NCI-H748 (cell line): ENCODE results near the gene PRXL2B.
A peak's percentile ranks its signal among the peaks of the same experiment; 100 is the strongest.

Experiments
- DNase-seq: peaks from one replicate; lab custom pipeline; 2025; ENCODE audit not compliant: unreplicated experiment; lab: John Stamatoyannopoulos, UW

PRXL2B gene

DNA sequence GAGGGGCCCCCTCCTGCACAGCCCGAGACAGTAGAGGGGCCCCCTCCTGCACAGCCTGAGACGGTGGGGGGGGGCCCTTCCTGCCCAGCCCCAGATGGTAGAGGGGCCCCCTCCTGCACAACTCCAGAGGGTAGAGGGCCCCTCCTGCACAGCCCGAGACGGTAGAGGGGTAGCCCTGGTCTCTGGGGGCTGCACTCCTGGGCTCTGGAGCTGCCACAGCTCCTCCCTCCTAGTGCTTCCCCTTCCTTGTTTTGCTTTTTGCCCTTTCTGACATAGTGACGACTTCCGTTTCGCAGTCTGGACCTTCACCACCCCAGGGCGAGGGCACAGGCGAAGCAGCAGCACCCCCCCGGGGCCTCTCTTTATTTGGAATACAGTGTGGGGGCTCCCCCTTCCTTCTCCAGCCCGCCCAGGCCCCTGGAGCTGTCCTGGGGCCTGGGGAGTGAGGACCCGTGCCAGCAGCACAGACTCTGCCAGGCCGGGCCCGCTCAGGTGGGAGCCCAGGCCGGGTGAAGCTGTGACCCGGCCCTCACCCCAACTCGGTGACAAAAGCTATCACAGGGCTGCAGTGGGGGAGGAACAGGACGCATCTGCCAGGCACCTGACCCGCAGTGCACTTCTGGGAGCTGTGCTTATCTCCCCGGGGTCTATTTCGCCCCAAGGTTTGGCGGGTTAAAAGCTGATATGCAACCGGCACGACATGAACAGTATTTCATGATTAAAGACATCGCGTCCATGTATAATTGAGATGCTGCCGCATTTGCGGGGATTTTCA, 1.1 kb upstream of the PRXL2B start:
- no peak for DNase-seq

DNA sequence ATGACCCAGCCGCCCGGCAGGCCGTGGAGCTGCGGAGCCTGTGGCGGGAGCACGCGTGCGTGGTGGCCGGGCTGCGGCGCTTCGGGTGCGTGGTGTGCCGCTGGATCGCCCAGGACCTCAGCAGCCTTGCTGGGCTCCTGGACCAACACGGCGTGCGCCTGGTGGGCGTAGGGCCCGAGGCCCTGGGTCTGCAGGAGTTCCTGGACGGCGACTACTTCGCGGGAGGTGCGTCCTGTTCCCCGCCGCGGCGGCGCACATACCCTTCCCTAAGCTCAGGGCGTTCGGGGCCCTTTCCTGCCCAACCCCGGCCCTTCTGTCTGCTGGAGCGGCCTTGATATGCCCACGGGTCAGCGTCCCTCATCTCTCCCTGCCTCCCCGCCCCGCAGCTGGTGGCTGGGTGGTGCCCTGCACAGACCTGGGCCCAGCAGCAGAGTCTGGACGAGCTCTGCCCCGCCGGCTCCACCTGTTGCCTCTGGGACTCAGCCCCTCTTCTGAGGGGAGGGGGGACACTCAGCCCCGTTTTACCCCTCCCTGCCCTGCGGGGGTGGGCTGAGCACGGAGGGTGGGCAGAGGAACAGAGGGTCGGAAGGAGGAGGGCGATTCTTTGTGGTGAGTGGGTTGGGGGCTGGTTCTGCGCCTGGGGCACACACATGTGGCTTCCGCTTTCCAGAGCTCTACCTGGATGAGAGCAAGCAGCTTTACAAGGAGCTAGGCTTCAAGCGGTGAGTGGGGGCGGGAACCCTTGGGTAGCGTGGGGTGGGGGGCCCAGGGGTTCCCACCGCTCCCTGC, 688 bp downstream of the PRXL2B start:
- peak; percentile 69 for DNase-seq

DNA sequence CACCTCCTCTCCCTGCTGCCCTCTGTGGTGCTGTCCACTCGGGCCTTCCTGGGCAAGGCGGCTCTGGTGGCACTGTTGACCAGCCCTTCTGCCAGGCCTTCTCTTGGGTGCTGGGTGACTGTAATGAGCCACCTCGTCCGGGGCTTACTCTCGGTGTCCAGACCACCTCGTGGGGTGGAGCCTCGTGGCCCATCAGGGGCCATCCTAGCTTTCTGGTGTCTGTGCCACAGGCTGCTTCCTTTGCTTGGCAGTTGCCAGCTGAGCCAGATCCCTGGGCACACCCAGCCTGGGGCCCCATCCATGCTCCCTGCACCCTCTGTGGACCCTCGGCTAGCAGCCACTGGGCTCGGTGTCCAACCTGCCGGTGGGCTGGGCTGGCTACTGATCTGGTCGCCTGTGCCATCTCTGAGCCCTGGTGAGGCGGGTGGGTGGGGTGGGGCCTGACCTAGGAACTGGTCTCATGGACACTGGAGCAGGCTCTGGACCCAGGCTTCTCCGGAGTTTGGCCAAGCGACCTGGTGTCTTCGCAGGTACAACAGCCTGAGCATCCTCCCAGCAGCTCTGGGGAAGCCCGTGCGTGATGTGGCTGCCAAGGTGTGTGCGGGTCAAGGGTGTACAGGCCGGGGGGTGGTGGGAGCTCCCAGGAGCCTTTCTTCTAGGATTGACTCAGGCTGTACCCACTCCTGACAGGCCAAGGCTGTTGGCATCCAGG, 1.4 kb downstream of the PRXL2B start:
- DNase-seq, result no peak

DNA sequence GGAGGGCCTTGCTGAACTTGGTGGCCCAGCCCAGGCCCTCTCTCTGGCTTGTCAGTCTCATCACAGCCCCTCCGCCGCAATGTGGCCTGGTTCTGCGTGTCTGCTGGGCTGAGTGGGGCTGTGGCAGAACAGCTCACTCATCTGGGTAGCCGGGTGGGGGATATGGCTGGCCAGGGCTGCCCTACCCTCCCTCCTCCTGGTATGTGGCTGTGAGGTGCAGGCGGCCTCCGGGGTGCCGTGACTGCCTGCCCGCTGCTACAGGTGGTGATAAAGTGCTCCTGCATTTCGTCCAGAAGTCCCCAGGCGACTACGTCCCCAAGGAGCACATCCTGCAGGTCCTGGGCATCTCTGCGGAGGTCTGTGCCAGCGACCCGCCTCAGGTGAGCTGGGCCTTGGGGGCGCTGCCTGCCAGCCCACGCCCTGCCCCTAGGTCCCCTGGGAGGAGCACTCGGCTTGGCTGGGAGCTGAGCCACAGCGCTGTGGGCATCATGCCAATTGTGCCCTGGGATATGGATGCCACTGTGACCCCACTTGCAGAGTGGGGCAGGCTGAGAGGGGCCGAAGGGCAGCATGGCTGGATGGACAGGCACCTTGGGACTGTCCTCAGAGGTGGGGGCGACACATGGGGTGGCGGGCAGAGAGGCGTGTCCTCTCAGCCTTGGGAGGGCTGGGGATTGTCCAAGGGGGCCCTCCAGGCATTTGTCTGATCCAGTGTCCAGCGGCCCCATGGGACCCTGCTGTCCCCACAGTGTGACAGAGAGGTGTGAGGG, 2.3 kb downstream of the PRXL2B start:
- DNase-seq, result no peak

DNA sequence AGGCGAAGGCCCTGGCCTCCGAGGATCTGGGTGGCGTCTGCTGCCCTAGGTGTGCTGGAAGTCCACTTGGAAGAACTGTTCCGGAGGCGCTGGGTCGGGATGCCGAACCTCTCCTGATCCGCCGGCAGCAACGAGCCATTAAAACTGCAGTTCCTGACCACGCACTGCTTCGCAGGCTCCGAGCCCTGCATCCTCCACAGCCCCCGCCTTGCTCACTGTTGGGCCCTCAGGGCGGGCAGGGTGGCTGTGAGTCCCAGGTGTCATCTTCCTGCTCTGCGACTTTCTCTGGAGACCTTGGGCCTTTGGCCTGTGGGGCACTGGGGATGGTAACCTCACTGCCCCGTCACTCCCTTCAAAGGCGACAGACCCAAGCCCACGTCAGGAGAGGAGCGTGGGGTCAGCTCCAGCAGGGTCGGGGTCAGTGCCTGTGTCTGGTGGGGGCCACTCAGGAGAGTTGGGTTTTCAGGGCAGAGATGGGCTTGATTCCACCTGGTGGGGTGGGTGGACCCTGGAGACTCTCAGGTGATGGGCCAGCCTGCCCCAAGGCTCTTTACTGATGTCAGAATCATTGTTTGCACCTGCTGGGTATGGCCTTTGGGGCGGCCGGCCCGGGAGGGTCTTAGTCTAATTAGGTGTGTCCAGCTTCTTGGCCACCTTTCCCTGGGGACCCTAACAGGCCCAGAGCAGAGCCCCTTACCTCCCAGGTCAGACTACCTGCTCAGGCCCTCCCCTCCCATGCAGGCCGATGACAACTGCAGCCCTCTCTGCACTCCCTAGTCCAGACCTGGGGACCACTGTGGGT, 3.1 kb downstream of the PRXL2B start:
- DNase-seq, result no peak

DNA sequence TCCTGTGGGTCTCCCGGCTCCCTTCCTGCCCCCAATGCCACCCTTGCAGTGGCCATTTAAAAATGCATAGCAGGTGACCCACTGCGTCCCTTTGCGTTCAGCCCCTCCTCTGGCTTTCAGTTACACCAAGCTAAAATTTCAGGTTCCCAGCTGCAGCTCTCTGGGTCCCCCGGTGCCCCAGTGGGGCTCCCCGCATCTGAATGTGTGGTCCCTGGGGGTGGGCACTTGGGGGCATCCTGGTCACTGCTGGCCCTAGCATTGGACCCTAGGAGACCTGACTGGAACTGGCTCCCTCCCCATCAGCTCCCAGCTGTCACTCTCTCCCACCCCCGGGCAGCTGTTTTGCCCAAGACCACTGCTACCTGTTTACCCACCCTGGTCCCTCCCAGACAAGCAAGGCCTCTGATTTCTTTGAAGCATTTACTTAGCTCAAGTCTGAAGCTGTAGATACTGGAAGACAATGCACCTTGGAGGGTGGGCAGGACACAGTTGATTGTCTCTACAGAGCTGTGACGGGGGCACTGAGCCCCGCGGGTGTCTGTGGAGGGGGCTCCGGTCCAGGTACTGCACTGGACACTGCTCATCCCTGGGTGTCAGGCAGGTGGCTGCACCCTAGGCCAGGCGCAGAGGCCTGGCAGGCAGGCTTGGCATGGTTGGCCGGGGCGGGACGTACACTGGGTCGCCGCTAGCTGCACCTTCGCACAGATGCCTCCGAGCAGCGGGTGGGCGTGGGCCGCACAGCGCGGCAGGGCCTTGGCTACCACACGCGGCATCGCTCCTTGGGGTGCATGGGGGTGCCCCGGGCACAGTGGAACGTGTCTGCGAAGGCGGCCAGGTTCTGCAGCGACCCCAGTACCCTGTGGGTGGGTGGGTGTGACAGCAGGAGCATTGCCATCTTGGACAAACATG, 3.9 kb downstream of the PRXL2B start:
- no peak for DNase-seq

DNA sequence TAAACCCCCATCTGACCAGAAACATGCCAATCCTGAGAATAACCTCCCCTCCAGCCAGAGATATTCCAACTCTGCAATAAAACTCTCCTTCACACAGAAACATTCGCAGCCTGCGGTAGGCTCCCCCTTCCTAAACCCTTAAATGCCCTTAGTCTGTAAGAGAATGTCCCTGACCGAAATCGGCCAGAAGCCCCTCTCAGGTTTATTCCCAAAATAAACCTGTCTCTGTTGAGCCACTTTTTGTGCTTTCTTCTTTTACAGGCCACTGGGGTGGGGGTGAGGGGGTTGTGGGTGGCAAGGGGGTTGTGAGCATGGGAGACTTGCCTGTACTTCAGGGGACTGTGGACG, 4.6 kb downstream of the PRXL2B start:
- no peak for DNase-seq

DNA sequence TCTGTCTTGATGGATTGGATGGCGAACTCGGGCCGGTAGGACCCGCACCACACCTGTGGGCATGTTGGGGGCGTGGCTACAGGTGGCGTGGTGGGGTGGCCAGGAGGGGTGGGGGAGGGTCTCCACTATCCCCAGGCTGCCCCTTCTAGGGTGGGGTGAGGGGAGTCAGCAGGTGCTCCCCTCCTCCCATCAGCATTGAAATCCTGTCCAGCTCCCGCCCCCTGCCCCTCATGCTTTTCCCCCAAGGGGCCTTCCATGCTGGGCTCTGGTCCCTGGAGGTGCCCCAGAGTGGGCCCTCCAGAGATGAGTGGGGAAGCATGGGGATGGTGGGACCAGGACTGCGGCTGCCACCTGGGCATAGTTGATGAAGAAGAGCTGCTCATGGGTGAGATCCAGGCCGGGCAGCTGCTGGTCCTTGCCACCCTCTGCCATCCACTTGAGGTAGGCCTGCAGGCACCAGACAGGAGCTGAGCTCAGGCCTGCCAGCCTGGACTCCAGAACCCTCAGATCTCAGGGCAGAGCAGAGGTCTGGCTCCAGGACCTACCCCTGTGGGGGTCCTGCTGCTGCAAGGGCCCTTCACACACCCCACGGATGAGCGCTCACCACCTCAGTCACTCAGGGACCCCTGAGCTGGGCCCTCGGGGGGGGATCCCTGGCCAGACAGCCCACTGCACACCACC, 5.1 kb downstream of the PRXL2B start:
- no peak for DNase-seq

DNA sequence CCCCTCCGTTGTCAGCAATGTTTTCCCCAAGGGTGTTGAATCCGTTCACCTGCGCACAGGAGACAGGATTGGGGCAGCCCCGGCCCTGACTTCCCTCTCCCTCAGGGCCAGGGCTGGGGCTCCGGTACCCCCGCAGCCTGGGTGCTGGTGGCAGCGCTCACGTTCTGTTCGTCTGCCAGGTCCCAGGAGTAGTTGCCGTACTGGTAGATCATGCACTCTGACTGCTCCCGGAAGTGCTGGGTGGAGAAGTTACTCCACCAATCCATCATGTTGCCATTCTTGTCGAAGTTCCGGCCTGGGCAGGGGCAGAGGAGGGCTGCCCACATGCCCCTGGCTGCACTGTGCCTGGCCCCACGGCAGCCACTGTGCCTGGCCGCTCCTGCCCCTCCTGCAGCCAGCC, 6.1 kb downstream of the PRXL2B start:
- DNase-seq, result no peak

DNA sequence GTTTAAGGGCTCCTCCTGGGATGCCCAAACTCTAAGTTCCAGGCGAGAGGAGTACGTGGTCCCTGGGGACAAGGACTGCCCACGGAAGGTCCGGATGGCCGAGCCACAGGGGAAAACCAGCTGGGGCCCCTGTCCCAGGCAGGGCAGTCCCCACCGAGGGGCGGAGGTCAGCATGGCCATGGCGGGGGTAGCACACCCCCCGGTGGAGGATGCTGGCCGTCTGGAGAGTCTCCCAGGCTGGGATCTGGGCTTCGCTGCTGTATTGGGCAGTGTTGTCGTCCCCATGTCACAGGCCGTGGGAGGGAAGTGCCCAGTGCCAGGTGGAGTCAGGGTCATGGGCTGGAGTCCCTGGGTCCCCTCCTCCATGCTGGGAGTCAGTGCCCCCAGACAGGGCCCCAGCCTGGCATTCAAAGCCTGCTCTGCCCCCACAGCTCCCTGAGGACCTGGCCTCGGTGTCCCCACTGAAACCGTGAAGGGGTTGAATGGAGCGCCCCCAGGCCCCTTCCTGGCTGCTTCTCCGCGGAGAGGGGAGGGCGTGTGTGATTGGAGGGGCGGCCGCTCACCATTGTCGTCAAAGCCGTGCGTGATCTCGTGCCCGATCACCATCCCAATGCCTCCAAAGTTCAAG, 6.8 kb downstream of the PRXL2B start:
- DNase-seq, result no peak

DNA sequence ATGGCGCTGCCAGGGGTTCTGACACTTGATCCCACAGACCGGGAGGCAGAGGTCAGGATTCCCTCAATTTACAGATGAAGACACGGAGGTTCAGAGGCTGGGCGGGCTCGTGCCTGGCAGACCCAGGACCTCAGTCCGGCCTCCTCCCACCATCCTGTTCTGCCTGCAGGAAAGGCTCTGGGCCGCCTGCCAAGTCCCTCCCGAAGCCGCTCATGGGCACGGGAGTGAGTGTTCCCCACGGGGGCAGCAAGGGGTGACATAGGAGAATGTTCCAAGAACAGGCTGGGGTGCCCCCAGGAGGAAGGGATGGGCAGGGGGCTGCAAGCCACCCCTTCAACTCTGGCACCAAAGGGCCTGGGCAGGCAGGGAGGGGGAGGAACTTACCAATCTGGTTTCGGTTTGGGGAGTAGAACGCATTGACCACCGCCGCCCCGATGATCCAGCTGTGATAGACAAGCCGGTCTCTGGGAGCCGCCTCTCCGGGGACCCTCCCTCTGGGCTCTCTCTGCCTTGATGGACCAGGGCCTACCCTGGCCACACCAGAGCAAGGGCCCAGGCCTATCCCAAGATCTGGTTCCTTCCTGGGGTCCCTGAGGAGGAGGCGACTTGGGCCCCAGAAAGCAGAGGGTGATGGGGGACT, 7.5 kb downstream of the PRXL2B start:
- peak; percentile 5 for DNase-seq

DNA sequence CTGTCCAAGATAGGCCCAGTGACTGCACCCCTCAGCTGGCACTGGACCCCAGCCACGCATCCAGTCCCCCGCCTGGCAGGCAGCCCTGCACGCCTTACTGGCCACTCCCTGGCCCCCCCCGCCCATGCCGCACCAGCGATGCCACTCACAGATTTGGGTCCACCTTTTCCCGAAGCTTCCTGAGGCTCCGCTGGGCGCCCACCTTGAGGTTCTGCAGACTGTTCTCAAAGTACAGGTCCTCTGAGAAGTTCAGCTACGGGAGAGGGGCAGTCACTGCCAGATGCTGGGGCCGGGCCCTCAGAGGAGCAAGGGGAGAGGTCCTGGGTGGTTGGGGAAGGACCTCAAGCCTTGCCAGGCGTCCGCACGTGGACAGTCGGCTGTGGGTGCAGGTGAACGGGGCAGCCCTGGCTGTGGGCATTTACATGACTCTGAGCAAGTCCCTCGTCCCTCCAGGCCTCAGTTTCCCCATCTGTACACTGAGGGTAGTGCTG, 8.1 kb downstream of the PRXL2B start:
- DNase-seq, result no peak

DNA sequence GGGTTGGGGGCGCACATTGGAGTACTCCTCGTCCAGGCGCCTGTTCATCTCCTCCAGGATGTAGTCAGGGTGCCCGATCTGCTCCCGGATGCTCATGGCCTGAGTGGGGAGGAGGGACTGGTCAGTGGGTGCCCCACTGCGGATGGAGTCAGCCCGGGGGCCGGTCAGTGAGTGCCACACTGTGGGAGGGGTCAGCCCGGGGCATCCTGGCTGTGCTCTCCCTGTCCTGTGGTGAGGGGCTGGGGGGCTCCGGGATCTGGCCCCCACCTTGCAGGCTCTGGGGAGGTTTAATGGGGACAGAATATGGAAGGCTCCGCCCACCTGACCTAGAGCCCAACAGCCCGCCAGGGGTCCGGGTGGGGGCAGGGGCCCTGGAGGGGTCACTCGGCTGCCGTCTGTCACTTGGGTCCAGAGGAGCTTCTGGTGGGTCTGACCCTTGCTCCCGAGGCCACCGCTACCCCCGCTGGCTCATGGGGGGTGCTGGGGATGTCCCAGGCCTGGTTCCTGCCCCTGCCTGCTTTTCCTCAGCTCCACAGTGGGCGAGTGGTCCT, 8.8 kb downstream of the PRXL2B start:
- DNase-seq, result no peak

DNA sequence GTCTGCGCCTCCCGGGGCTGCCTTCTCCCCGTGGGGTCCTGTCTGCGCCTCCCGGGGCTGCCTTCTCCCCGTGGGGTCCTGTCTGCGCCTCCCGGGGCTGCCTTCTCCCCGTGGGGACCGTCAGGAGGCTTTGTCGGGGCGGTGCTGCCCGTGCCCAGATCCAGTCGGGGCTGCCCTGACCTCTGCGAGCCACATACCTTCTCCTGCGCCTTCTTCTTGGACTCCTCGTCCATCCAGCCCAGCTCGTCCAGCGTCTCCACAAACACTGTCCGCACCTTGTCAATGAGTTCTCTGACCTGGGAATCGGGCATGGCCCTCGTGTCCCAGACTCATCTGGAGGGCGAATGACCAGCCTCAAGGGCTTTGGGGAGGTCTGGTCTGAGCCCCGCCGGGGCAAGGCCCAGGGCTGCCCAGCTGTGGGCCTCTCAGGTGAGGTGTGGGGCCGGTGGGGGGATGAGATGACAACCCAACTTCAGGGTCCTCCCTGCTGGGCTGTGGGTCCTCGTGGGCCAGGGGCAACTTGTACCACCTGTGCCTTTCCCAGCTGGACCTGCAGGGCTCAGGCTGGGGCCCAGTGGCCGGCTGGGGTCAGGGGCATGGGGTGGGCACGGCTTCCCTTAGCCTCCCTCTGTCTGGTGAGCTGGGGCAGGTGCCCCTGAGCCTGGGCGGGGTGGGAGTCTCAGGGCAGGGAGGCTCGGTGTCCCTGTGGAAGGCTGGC, 9.4 kb downstream of the PRXL2B start:
- DNase-seq, result no peak

DNA sequence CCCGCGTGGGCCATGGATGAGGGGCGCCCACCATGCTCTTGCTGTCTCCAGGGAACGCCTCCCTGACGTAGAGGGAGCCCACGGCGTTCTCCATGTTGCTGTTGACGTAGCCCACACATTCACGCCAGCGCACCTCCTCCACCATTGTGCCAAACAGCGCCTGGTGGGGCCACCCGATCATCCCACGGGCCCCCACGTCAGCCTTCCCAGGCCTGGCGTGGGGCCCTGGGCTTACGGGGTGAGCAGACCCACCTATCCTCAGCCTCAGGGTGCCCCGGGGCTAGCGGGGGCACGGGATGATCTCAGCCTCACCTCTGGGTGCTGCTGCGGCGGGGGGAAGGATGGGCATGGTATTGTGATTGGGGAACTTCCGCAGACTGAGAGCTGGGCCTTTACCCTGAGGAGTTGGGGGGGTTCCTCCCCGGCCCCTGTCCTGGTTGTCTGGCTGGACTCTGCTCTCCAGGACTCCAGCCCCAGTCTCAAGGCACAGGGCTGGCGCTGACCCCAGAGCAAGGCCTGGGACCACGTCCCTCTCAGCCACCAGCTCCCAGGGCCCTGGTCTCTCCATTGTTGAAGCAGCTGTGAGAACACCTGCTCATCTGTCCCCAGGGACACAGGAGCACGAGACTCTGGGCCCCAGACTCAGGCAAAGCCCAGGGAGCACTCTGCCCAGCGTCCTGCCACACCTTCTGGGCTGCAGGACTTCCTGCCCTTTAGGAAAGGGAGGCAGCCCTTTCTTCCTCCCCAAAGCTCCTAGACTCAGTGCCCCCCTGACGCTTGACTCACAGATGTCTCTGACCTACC, 10.2 kb downstream of the PRXL2B start:
- DNase-seq, result no peak
